Stomach (tissue), 4 donors: ENCODE data around the gene FBXO9.

Experiments
- EP300 ChIP-seq: sonication (generic); formaldehyde crosslinking; IDR thresholded peaks from one replicate; pipeline ENCODE4 v1.6.1; 2017; ENCODE audit warnings: antibody characterized with exemption
- POLR2A ChIP-seq, 4 donors: fragments of 450-650 bp; IDR thresholded peaks; one replicate each; pipeline ENCODE4 v1.6.1; 2016; ENCODE audit warnings: antibody characterized with exemption in 4 of 4, control low read depth in 2 of 4, mild to moderate bottlenecking in 1 of 4, moderate library complexity in 1 of 4
- POLR2AphosphoS5 ChIP-seq, 3 donors: sonication (generic); formaldehyde crosslinking; IDR thresholded peaks; one replicate each; pipeline ENCODE4 v1.6.1; 2016; ENCODE audit warnings: antibody characterized with exemption in 3 of 3
- TF ChIP-seq, protein P1 (sequence below), 7 experiments: fragments of 450-650 bp in 4 of 7; fragments of 200-600 bp in 3 of 7; sonication (generic) in 3 of 7; IDR thresholded peaks; one replicate each; pipeline ENCODE4 v1.5.1; 2016 to 2019; ENCODE audit warnings: antibody characterized with exemption in 7 of 7, control low read depth in 2 of 7, mild to moderate bottlenecking in 1 of 7

DNA sequence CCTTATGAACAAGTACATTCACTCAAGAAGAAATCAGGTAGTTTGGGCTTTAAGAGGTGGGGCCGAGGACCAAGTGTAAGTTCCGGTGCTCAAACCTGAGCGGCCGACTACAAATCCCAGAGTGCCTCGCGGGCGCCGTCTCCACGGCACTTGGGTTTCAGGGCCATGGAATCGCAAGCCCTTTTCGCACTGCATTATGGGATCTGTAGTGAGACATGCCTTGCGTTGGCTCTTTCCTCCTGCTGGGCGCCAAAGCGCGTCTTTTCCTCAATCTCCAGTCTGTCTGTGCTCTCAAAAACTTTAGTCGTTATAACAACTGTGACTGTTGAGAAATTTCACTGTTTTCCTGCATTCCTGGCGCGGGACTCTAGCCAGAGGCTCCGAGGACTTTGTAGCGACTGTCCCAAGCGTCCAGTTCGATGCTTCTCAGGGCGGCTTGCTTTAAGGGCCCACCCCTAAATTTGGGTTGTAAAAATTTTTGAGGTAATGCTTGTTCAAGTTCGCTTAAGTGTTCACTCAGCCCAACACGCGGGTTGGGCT, 408 bp upstream of the FBXO9 start:
- TF ChIP-seq, protein P1, sequence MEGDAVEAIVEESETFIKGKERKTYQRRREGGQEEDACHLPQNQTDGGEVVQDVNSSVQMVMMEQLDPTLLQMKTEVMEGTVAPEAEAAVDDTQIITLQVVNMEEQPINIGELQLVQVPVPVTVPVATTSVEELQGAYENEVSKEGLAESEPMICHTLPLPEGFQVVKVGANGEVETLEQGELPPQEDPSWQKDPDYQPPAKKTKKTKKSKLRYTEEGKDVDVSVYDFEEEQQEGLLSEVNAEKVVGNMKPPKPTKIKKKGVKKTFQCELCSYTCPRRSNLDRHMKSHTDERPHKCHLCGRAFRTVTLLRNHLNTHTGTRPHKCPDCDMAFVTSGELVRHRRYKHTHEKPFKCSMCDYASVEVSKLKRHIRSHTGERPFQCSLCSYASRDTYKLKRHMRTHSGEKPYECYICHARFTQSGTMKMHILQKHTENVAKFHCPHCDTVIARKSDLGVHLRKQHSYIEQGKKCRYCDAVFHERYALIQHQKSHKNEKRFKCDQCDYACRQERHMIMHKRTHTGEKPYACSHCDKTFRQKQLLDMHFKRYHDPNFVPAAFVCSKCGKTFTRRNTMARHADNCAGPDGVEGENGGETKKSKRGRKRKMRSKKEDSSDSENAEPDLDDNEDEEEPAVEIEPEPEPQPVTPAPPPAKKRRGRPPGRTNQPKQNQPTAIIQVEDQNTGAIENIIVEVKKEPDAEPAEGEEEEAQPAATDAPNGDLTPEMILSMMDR (IDR thresholded peaks at IDR 0.05) = peak in 1 of 7 experiments; percentile 26
- TF ChIP-seq POLR2AphosphoS5 (IDR thresholded peaks at IDR 0.05) (peak; percentile 62 to 89 (median 81)), POLR2A (IDR thresholded peaks at IDR 0.05) (no peak), EP300 (no peak)
